Measurements from ENCODE around the gene EEF1AKMT3. TPM values are rescaled to one million over a fixed set of nuclear protein-coding genes. Genes with fewer than 3 reads are reported as not detected.

The EEF1AKMT3 gene
- total RNA-seq, 1 donor from 2014 or later = 7.1 TPM

GRCh38 chr12:57761391-57761998 lies 10.9 kb upstream of the EEF1AKMT3 start:
- peaks cover 2% of the 10 kb centered on the region for H3K36me3 ChIP-seq (ENCODE audit: control insufficient read depth, insufficient read depth, low read length)
- no peak overlapping the region for H3K4me3 ChIP-seq (ENCODE audit: low read depth, low read length)
- no peaks in the 10 kb centered on the region for H3K27me3 ChIP-seq (ENCODE audit: control insufficient read depth, insufficient read depth, low read length)
- FAIRE-seq (peak; percentile 50), DNase-seq (ENCODE audit: low read depth) (no peak)
- TF ChIP-seq, protein P1, sequence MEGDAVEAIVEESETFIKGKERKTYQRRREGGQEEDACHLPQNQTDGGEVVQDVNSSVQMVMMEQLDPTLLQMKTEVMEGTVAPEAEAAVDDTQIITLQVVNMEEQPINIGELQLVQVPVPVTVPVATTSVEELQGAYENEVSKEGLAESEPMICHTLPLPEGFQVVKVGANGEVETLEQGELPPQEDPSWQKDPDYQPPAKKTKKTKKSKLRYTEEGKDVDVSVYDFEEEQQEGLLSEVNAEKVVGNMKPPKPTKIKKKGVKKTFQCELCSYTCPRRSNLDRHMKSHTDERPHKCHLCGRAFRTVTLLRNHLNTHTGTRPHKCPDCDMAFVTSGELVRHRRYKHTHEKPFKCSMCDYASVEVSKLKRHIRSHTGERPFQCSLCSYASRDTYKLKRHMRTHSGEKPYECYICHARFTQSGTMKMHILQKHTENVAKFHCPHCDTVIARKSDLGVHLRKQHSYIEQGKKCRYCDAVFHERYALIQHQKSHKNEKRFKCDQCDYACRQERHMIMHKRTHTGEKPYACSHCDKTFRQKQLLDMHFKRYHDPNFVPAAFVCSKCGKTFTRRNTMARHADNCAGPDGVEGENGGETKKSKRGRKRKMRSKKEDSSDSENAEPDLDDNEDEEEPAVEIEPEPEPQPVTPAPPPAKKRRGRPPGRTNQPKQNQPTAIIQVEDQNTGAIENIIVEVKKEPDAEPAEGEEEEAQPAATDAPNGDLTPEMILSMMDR (IDR thresholded peaks at IDR 0.05; ENCODE audit: insufficient read depth, low read length, severe bottlenecking) = no peak

DNA sequence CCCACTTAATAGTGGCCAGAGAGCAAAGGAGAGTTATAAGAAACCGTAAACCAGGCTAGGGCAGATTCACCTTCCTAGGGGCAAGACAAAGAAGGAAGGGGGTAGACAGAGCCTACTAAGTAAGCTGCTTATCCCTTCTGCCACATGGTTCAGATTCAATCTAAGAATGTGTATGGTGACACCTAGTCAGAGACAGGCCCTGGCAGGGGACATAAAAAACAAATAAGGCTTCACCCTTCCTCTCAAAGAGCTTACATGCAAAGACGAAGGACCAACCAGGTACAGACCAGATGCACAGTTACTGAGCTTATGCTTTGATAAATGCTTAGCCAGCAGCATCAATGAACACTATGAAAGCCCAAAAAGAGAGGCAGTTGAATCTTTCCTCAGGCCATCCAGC lies 10.0 kb upstream of the EEF1AKMT3 start:
- Histone ChIP-seq H3K27me3 (ENCODE audit: control insufficient read depth, insufficient read depth, low read length) (no peaks in the 10 kb centered on the region), H3K36me3 (ENCODE audit: control insufficient read depth, insufficient read depth, low read length) (peaks cover 2% of the 10 kb centered on the region), H3K4me3 (ENCODE audit: low read depth, low read length) (no peak overlapping the region)
- FAIRE-seq = no peak
- no peak for DNase-seq (ENCODE audit: low read depth)
- TF ChIP-seq, protein P1 (IDR thresholded peaks at IDR 0.05; ENCODE audit: insufficient read depth, low read length, severe bottlenecking) = no peak

- no peaks in the 10 kb centered on the region for H3K27me3 ChIP-seq (ENCODE audit: control insufficient read depth, insufficient read depth, low read length)
- H3K36me3 ChIP-seq (ENCODE audit: control insufficient read depth, insufficient read depth, low read length) = no peaks in the 10 kb centered on the region
- TF ChIP-seq, protein P1 (IDR thresholded peaks at IDR 0.05; ENCODE audit: insufficient read depth, low read length, severe bottlenecking) = no peak
- no peak for FAIRE-seq
- no peak for DNase-seq (ENCODE audit: low read depth)
- no peak overlapping the region for H3K4me3 ChIP-seq (ENCODE audit: low read depth, low read length)
Observed at GRCh38 chr12:57763881-57764661, 8.3 kb upstream of the EEF1AKMT3 start.

DNA sequence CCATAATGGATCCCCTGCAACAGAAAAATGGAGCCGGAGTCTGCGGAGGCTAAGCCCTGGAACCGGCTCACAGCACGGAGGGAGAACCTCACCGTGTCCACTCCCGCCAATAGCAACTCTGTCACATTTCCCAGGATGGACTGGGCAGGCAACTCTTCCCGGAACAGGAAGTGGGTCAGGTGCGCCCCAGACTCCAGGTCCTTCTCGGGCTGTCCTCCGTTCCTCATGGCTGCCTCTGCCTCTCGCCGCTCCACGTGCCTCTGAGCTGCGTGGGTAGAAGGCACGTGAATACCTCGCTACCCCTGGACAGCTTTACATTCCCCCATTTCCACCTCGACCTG lies 7.8 kb upstream of the EEF1AKMT3 start:
- H3K27me3 ChIP-seq (ENCODE audit: control insufficient read depth, insufficient read depth, low read length) = no peaks in the 10 kb centered on the region

GRCh38 chr12:57765003-57765697 lies 7.3 kb upstream of the EEF1AKMT3 start:
- peak overlapping the region; percentile 52 for H3K4me3 ChIP-seq (ENCODE audit: low read depth, low read length)
- TF ChIP-seq, protein P1 (IDR thresholded peaks at IDR 0.05; ENCODE audit: insufficient read depth, low read length, severe bottlenecking) = peak; percentile 62
- no peaks in the 10 kb centered on the region for H3K36me3 ChIP-seq (ENCODE audit: control insufficient read depth, insufficient read depth, low read length)
- H3K27me3 ChIP-seq (ENCODE audit: control insufficient read depth, insufficient read depth, low read length) = no peaks in the 10 kb centered on the region
- FAIRE-seq (no peak), DNase-seq (ENCODE audit: low read depth) (peak; percentile 83)

More for the DNA sequence above, 7.8 kb upstream of the EEF1AKMT3 start:
- TF ChIP-seq, protein P1 (IDR thresholded peaks at IDR 0.05; ENCODE audit: insufficient read depth, low read length, severe bottlenecking) = no peak
- Histone ChIP-seq H3K4me3 (ENCODE audit: low read depth, low read length) (peak overlapping the region; percentile 52), H3K36me3 (ENCODE audit: control insufficient read depth, insufficient read depth, low read length) (no peaks in the 10 kb centered on the region)
- FAIRE-seq (no peak), DNase-seq (ENCODE audit: low read depth) (no peak)

All from bronchial epithelial cell (primary cell).